ENCODE results near the gene NF1. TPM values are rescaled to one million over a fixed set of nuclear protein-coding genes. Genes with fewer than 3 reads are reported as not detected.
"Not testable (repeated sequence)": the region's sequence is repeated elsewhere in the genome, so short reads cannot be mapped to it uniquely, and the experiment has no call there.

NF1 gene
- total RNA-seq, 1 donor from 2014 or later, result 36.8 TPM

- no peak for DNase-seq (ENCODE audit: low spot score)
- Mint-ChIP-seq H3K27me3 (ENCODE audit: low read depth) (no peaks in the 10 kb centered on the region), H3K36me3 (ENCODE audit: low read depth) (no peaks in the 10 kb centered on the region), H3K4me3 (ENCODE audit: low read depth) (peak overlapping the region; percentile 1), H3K9me3 (no peaks in the 10 kb centered on the region), H3K27ac (no peak overlapping the region), H3K4me1 (ENCODE audit: low read depth) (peaks cover 12% of the 10 kb centered on the region)
- intact Hi-C loops (cut with micrococcal nuclease), result loop anchor here (10.0 kb wide), 1 partner anchor 232 kb away; the partner anchor contains the start of gene EVI2A
Observed at GRCh38 chr17:31092475-31093064, 2.2 kb upstream of the NF1 start.

- DNase-seq (ENCODE audit: low spot score), result no peak
- Mint-ChIP-seq H3K4me3 (ENCODE audit: low read depth) (peak overlapping the region; percentile 94), H3K36me3 (ENCODE audit: low read depth) (no peaks in the 10 kb centered on the region), H3K4me1 (ENCODE audit: low read depth) (peaks cover 13% of the 10 kb centered on the region), H3K9me3 (no peaks in the 10 kb centered on the region), H3K27ac (peak overlapping the region; percentile 50), H3K27me3 (ENCODE audit: low read depth) (no peaks in the 10 kb centered on the region)
- intact Hi-C loops (cut with micrococcal nuclease), result loop anchor here (10.0 kb wide), 1 partner anchor 231 kb away; the partner anchor contains the start of gene EVI2A
Observed at GRCh38 chr17:31093866-31094599, 744 bp upstream of the NF1 start.

- peak; percentile 16 for DNase-seq (ENCODE audit: low spot score)
- Mint-ChIP-seq H3K9me3 (no peaks in the 10 kb centered on the region), H3K4me1 (ENCODE audit: low read depth) (peaks cover 13% of the 10 kb centered on the region), H3K27me3 (ENCODE audit: low read depth) (no peaks in the 10 kb centered on the region), H3K4me3 (ENCODE audit: low read depth) (peak overlapping the region; percentile 94), H3K27ac (peak overlapping the region; percentile 87), H3K36me3 (ENCODE audit: low read depth) (no peaks in the 10 kb centered on the region)
- intact Hi-C loops (cut with micrococcal nuclease), result loop anchor here (10.0 kb wide), 1 partner anchor 229 kb away; the partner anchor contains the start of gene EVI2A
Observed at GRCh38 chr17:31095236-31096105, 694 bp downstream of the NF1 start.

- H3K27me3 Mint-ChIP-seq (ENCODE audit: low read depth), result no peaks in the 10 kb centered on the region
- H3K27ac Mint-ChIP-seq, result peak overlapping the region; percentile 87
- intact Hi-C loops (cut with micrococcal nuclease), result loop anchor here (10.0 kb wide), 1 partner anchor 229 kb away; the partner anchor contains the start of gene EVI2A
- H3K9me3 Mint-ChIP-seq, result no peaks in the 10 kb centered on the region
- no peak for DNase-seq (ENCODE audit: low spot score)
- H3K36me3 Mint-ChIP-seq (ENCODE audit: low read depth), result no peaks in the 10 kb centered on the region
- peaks cover 14% of the 10 kb centered on the region for H3K4me1 Mint-ChIP-seq (ENCODE audit: low read depth)
- H3K4me3 Mint-ChIP-seq (ENCODE audit: low read depth), result peak overlapping the region; percentile 94
Observed at GRCh38 chr17:31096106-31096436, 1.3 kb downstream of the NF1 start.

GRCh38 chr17:31099016-31099415 lies 4.2 kb downstream of the NF1 start:
- no peak overlapping the region for H3K4me3 Mint-ChIP-seq (ENCODE audit: low read depth)
- peaks cover 14% of the 10 kb centered on the region for H3K4me1 Mint-ChIP-seq (ENCODE audit: low read depth)
- no peaks in the 10 kb centered on the region for H3K36me3 Mint-ChIP-seq (ENCODE audit: low read depth)
- intact Hi-C loops (cut with micrococcal nuclease), result loop anchor here (10.0 kb wide), 1 partner anchor 226 kb away; the partner anchor contains the start of gene EVI2A
- H3K27ac Mint-ChIP-seq, result no peak overlapping the region
- DNase-seq (ENCODE audit: low spot score), result no peak
- H3K9me3 Mint-ChIP-seq, result no peaks in the 10 kb centered on the region
- no peaks in the 10 kb centered on the region for H3K27me3 Mint-ChIP-seq (ENCODE audit: low read depth)

- intact Hi-C loops (cut with micrococcal nuclease), result no loop called here
- H3K36me3 Mint-ChIP-seq (ENCODE audit: low read depth), result no peaks in the 10 kb centered on the region
- H3K9me3 Mint-ChIP-seq, result no peaks in the 10 kb centered on the region
- DNase-seq (ENCODE audit: low spot score), result no peak
- peaks cover 11% of the 10 kb centered on the region for H3K4me1 Mint-ChIP-seq (ENCODE audit: low read depth)
- H3K27me3 Mint-ChIP-seq (ENCODE audit: low read depth), result no peaks in the 10 kb centered on the region
- H3K4me3 Mint-ChIP-seq (ENCODE audit: low read depth), result no peak overlapping the region
- no peak overlapping the region for H3K27ac Mint-ChIP-seq
Observed at GRCh38 chr17:31100840-31101459, 6.2 kb downstream of the NF1 start.

- intact Hi-C loops (cut with micrococcal nuclease), result no loop called here
- no peaks in the 10 kb centered on the region for H3K36me3 Mint-ChIP-seq (ENCODE audit: low read depth)
Observed at GRCh38 chr17:31101943-31102342, 7.2 kb downstream of the NF1 start.

GRCh38 chr17:31105991-31106390 lies 11.2 kb downstream of the NF1 start:
- Mint-ChIP-seq H3K27me3 (ENCODE audit: low read depth) (no peaks in the 10 kb centered on the region), H3K4me1 (ENCODE audit: low read depth) (peaks cover 9% of the 10 kb centered on the region), H3K27ac (no peak overlapping the region), H3K4me3 (ENCODE audit: low read depth) (no peak overlapping the region), H3K36me3 (ENCODE audit: low read depth) (no peaks in the 10 kb centered on the region), H3K9me3 (no peaks in the 10 kb centered on the region)
- no peak for DNase-seq (ENCODE audit: low spot score)
- intact Hi-C loops (cut with micrococcal nuclease), result no loop called here

More at GRCh38 chr17:31101943-31102342, 7.2 kb downstream of the NF1 start:
- no peak overlapping the region for H3K27ac Mint-ChIP-seq
- H3K27me3 Mint-ChIP-seq (ENCODE audit: low read depth), result no peaks in the 10 kb centered on the region
- H3K9me3 Mint-ChIP-seq, result no peaks in the 10 kb centered on the region
- DNase-seq (ENCODE audit: low spot score), result no peak
- H3K4me3 Mint-ChIP-seq (ENCODE audit: low read depth), result no peak overlapping the region
- peaks cover 3% of the 10 kb centered on the region for H3K4me1 Mint-ChIP-seq (ENCODE audit: low read depth)

GRCh38 chr17:31111183-31111582 lies 16.4 kb downstream of the NF1 start:
- H3K36me3 Mint-ChIP-seq (ENCODE audit: low read depth), result no peaks in the 10 kb centered on the region
- no peaks in the 10 kb centered on the region for H3K9me3 Mint-ChIP-seq
- H3K4me1 Mint-ChIP-seq (ENCODE audit: low read depth), result peaks cover 19% of the 10 kb centered on the region
- H3K27me3 Mint-ChIP-seq (ENCODE audit: low read depth), result no peaks in the 10 kb centered on the region
- no peak overlapping the region for H3K27ac Mint-ChIP-seq
- intact Hi-C loops (cut with micrococcal nuclease), result no loop called here
- no peak for DNase-seq (ENCODE audit: low spot score)
- H3K4me3 Mint-ChIP-seq (ENCODE audit: low read depth), result no peak overlapping the region

- no peaks in the 10 kb centered on the region for H3K9me3 Mint-ChIP-seq
- no peaks in the 10 kb centered on the region for H3K27me3 Mint-ChIP-seq (ENCODE audit: low read depth)
- H3K27ac Mint-ChIP-seq, result no peak overlapping the region
- DNase-seq (ENCODE audit: low spot score), result no peak
- intact Hi-C loops (cut with micrococcal nuclease), result no loop called here
- H3K4me1 Mint-ChIP-seq (ENCODE audit: low read depth), result peaks cover 19% of the 10 kb centered on the region
- no peak overlapping the region for H3K4me3 Mint-ChIP-seq (ENCODE audit: low read depth)
- no peaks in the 10 kb centered on the region for H3K36me3 Mint-ChIP-seq (ENCODE audit: low read depth)
Observed at GRCh38 chr17:31112001-31112661, 17.4 kb downstream of the NF1 start.

- peaks cover 19% of the 10 kb centered on the region for H3K4me1 Mint-ChIP-seq (ENCODE audit: low read depth)
- H3K9me3 Mint-ChIP-seq; H3K27ac Mint-ChIP-seq; DNase-seq (ENCODE audit: low spot score); H3K27me3 Mint-ChIP-seq (ENCODE audit: low read depth); H3K4me3 Mint-ChIP-seq (ENCODE audit: low read depth); H3K36me3 Mint-ChIP-seq (ENCODE audit: low read depth); intact Hi-C loops (cut with micrococcal nuclease): not testable (repeated sequence)
Observed at GRCh38 chr17:31113368-31113767, 18.6 kb downstream of the NF1 start.

- H3K4me1 Mint-ChIP-seq (ENCODE audit: low read depth), result peaks cover 19% of the 10 kb centered on the region
- no peaks in the 10 kb centered on the region for H3K36me3 Mint-ChIP-seq (ENCODE audit: low read depth)
- DNase-seq (ENCODE audit: low spot score), result no peak
- no peaks in the 10 kb centered on the region for H3K27me3 Mint-ChIP-seq (ENCODE audit: low read depth)
- H3K9me3 Mint-ChIP-seq, result no peaks in the 10 kb centered on the region
- H3K27ac Mint-ChIP-seq, result no peak overlapping the region
- intact Hi-C loops (cut with micrococcal nuclease), result no loop called here
- no peak overlapping the region for H3K4me3 Mint-ChIP-seq (ENCODE audit: low read depth)
Observed at GRCh38 chr17:31113939-31114338, 19.2 kb downstream of the NF1 start.
